GM12892 (cell line): ENCODE measurements around the gene ZFP57.

ENCODE experiments used
- DNase-seq: peaks from one replicate; pipeline ENCODE4 v3.0.0; 2011; ENCODE audit not compliant: insufficient read length
- FAIRE-seq: peaks from 2 replicates; lab custom pipeline; 2011; peaks lifted over from hg19 to GRCh38; lab: Jason Lieb, UNC
- POLR2A ChIP-seq: IDR thresholded peaks from 2 replicates; pipeline ENCODE4 v1.6.1; 2011; ENCODE audit warnings: low read depth, low read length, control low read depth
- POLR2AphosphoS5 ChIP-seq: IDR thresholded peaks from 2 replicates; pipeline ENCODE4 v1.6.1; 2011; ENCODE audit warnings: low read depth, low read length, control low read depth
- TAF1 ChIP-seq: IDR thresholded peaks from 2 replicates; pipeline ENCODE4 v1.6.1; 2011; ENCODE audit warnings: low read depth, mild to moderate bottlenecking, control low read depth, low read length, borderline replicate concordance

The ZFP57 gene

DNA sequence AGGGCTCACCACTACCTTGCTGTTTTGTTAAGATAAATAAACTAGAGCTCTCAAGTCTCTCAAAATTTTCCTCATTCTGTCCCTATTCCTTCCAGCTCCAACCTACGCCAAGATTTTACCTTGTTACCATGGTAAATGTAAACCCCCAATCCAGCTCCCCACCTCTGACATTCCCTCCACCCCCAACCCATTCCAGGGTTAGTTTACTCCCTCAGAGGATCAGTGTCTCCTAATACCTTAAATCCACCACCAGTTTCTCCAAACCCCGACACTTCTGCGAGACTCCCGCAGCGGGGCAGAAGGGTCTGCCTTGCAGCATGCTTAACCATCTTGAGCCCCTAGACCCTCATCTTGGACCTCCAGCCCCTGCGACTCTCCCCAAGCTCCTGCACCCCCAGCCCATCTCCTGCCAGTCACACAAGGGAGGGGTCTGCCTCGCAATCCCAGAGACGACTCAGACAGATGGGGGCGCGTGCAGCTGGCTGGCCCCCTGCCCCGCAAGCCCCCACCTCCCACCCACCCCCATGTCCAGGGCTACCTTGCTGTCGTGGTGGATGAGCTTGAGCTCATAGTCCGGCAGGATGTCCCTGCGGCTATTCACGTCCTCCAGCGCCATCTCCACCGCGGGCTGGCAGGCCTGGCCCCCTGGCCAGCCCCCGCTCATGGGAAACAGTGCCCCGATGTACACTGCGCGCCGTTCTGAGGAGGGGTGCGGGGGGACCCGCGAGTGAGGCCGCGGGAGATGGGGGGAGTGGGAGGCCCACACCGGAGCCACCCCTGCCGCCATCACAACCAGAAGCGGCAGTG, 53.8 kb downstream of the ZFP57 start:
- TF ChIP-seq POLR2AphosphoS5 (no peak), TAF1 (no peak), POLR2A (no peak)
- DNase-seq (no peak), FAIRE-seq (no peak)

DNA sequence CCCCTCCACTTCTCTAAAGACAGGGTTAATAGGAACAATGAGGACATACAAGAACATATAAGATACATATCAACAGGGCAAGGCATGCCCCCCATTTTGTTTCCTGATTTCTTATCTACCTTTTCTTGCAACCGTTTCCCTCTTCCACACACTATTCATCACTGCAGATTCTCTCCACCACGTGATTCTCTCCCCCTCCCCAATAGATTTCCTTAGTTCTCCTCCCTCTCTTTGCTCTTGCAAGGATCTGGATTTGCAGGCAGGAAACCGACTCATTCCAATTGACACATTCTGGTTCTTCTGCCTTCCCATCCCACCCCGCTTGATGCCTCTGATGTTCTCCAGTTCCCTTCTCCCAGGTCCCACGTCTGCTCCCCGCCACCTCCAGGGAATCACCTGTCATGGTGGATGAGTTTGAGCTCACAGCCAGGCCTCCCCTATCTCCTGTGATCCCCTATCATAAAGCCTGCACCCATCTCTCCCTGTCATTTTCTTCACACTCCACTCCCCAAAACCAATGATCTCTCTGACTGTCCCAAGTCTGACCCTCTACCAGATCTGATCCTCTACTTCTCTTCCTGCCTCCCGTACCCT, 55.5 kb downstream of the ZFP57 start:
- FAIRE-seq (no peak), DNase-seq (no peak)
- TF ChIP-seq TAF1 (no peak), POLR2AphosphoS5 (no peak), POLR2A (no peak)

DNA sequence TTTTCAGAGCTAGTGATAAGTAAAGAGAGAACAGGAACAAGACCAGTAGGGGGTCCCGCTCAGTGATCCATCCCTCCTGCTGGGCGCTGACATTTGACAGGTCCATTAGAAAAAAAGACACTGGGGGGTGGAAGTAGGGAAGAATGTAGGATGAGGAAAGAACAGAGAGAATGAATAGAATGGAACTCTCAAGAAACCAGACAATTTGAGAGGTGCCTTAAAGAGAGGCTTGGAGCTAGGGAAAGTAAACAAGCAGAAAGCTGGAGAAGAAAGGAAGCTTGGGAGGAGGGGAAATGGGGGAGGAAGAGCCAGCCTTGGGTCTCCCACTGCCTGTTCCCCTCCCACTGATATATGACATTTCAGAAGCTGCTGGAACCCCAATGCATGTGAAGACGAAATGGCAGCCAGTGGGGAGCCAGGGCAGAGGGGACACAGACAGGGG, 56.4 kb downstream of the ZFP57 start:
- TF ChIP-seq POLR2AphosphoS5 (no peak), TAF1 (no peak), POLR2A (no peak)
- DNase-seq, result no peak
- FAIRE-seq, result no peak
